IMR-90 (cell line): ENCODE measurements around the gene LAIR2. TPM values are rescaled to one million over a fixed set of nuclear protein-coding genes. Genes with fewer than 3 reads are reported as not detected.

Source experiments
- ATAC-seq: fragments of 200-7000 bp; cut with Tn5 transposase; 2 replicates; pipeline ENCODE4 v1.9.1; 2020; ENCODE audit warnings: low read depth, mild to moderate bottlenecking, moderate library complexity
- BruUV-seq: library from RNA; stranded (reverse); fragments of 400-500 nt; replicated peaks from 2 replicates; lab custom pipeline; 2021; lab: Mats Ljungman, UMichigan
- CTCF ChIA-PET: fragments of 300-600 bp; formaldehyde crosslinking; extraction: SDS; loops from one replicate; lab custom pipeline; 2021; ENCODE audit warnings: antibody characterized with exemption; lab: Yijun Ruan, JAX
- POLR2A ChIA-PET: fragments of 300-600 bp; sonication (Branson Sonifier 250); formaldehyde crosslinking; loops from one replicate; lab custom pipeline; 2022; ENCODE audit warnings: antibody characterized with exemption; ENCODE audit not compliant: unreplicated experiment; lab: Charles Lee
- DNase-seq: peaks from one replicate; pipeline ENCODE4 v3.0.0; 2013
- H2AFZ ChIP-seq: replicated peaks from 2 replicates; pipeline ENCODE3; 2013; ENCODE audit warnings: low read length, mild to moderate bottlenecking; ENCODE audit not compliant: poor library complexity
- H2AK5ac ChIP-seq: 2 replicates; pipeline ENCODE4 v1.6.1; 2013; ENCODE audit warnings: low read depth, low read length, inconsistent platforms
- H2AK9ac ChIP-seq: replicated peaks from 2 replicates; pipeline ENCODE3; 2013; ENCODE audit warnings: mild to moderate bottlenecking, low read depth, low read length, moderate library complexity; ENCODE audit not compliant: poor library complexity
- H2BK120ac ChIP-seq: 2 replicates; pipeline ENCODE4 v1.6.1; 2013; ENCODE audit warnings: low read depth, low read length, inconsistent platforms
- H2BK15ac ChIP-seq: 3 replicates; pipeline ENCODE4 v1.6.1; 2013; ENCODE audit warnings: low read depth, low read length, inconsistent platforms
- H2BK20ac ChIP-seq: 2 replicates; pipeline ENCODE4 v1.6.1; 2013; ENCODE audit warnings: low read depth, mild to moderate bottlenecking, inconsistent platforms, low read length, moderate library complexity
- H2BK5ac ChIP-seq: 2 replicates; pipeline ENCODE4 v1.6.1; 2013; ENCODE audit warnings: mild to moderate bottlenecking, low read depth, low read length, inconsistent platforms; ENCODE audit not compliant: poor library complexity, severe bottlenecking
- H3K14ac ChIP-seq: replicated peaks from 2 replicates; pipeline ENCODE4 v1.6.1; 2013; ENCODE audit warnings: low read depth, low read length, inconsistent platforms
- H3K18ac ChIP-seq: 2 replicates; pipeline ENCODE4 v1.6.1; 2013; ENCODE audit warnings: low read depth, low read length, control low read depth
- H3K23ac ChIP-seq: 2 replicates; pipeline ENCODE4 v1.6.1; 2013; ENCODE audit warnings: low read depth, low read length, inconsistent platforms
- H3K27ac ChIP-seq: 2 replicates; pipeline ENCODE4 v1.5.1; 2013; ENCODE audit warnings: mild to moderate bottlenecking, control low read depth, low read length; ENCODE audit not compliant: insufficient read depth
- H3K27me3 ChIP-seq: 2 replicates; pipeline ENCODE4 v1.6.1; 2013; ENCODE audit warnings: low read length; ENCODE audit not compliant: control insufficient read depth, insufficient read depth
- H3K36me3 ChIP-seq: 2 replicates; pipeline ENCODE4 v1.6.1; 2013; ENCODE audit warnings: low read length, mixed read lengths; ENCODE audit not compliant: control insufficient read depth, insufficient read depth
- H3K4ac ChIP-seq: 2 replicates; pipeline ENCODE4 v1.6.1; 2013; ENCODE audit warnings: low read depth, low read length, inconsistent platforms
- H3K4me1 ChIP-seq: 2 replicates; pipeline ENCODE4 v1.6.1; 2013; ENCODE audit warnings: low read length, mixed read lengths; ENCODE audit not compliant: control insufficient read depth, insufficient read depth
- H3K4me2 ChIP-seq: 2 replicates; pipeline ENCODE4 v1.6.1; 2013; ENCODE audit warnings: low read depth, mild to moderate bottlenecking, control low read depth, low read length, moderate library complexity
- H3K4me3 ChIP-seq: 2 replicates; pipeline ENCODE4 v1.5.1; 2013; ENCODE audit warnings: low read depth, mild to moderate bottlenecking, control low read depth, low read length, moderate library complexity; ENCODE audit not compliant: insufficient read depth
- H3K56ac ChIP-seq: 2 replicates; pipeline ENCODE4 v1.6.1; 2013; ENCODE audit warnings: low read length, inconsistent platforms; ENCODE audit not compliant: insufficient read depth; ENCODE audit errors: extremely low read depth
- H3K79me1 ChIP-seq, 2 experiments: 2 replicates each; pipeline ENCODE4 v1.6.1; 2013; ENCODE audit warnings: low read length in 2 of 2, inconsistent platforms in 1 of 2, low read depth in 1 of 2
- H3K9ac ChIP-seq: 2 replicates; pipeline ENCODE4 v1.6.1; 2013; ENCODE audit warnings: low read depth, low read length, control low read depth
- H3K9me1 ChIP-seq: 2 replicates; pipeline ENCODE4 v1.6.1; 2013; ENCODE audit warnings: low read length, inconsistent platforms; ENCODE audit not compliant: insufficient read depth
- H3K9me3 ChIP-seq: 2 replicates; pipeline ENCODE4 v1.6.1; 2013; ENCODE audit warnings: low read length; ENCODE audit not compliant: control insufficient read depth, insufficient read depth
- H4K20me1 ChIP-seq: 2 replicates; pipeline ENCODE4 v1.6.1; 2013; ENCODE audit warnings: low read length, inconsistent platforms; ENCODE audit not compliant: insufficient read depth
- H4K5ac ChIP-seq: 2 replicates; pipeline ENCODE4 v1.6.1; 2013; ENCODE audit warnings: mild to moderate bottlenecking, low read depth, low read length, control low read depth
- H4K8ac ChIP-seq, 2 experiments: 2 replicates each; pipeline ENCODE4 v1.6.1; 2013; ENCODE audit warnings: low read depth in 2 of 2, low read length in 2 of 2, control low read depth in 1 of 2, inconsistent platforms in 1 of 2
- H4K91ac ChIP-seq: 2 replicates; pipeline ENCODE4 v1.6.1; 2013; ENCODE audit warnings: low read depth, low read length, inconsistent platforms; ENCODE audit not compliant: insufficient read depth
- BHLHE40 ChIP-seq: fragments of 150-350 bp; IDR thresholded peaks from 2 replicates; pipeline ENCODE4 v1.6.1; 2016; ENCODE audit warnings: mild to moderate bottlenecking, low read depth, low read length
- POLR2A ChIP-seq: IDR thresholded peaks from 2 replicates; pipeline ENCODE4 v1.6.1; 2012; ENCODE audit warnings: mild to moderate bottlenecking, low read depth, low read length
- USF2 ChIP-seq: fragments of 150-350 bp; IDR thresholded peaks from 2 replicates; pipeline ENCODE4 v1.6.1; 2017; ENCODE audit warnings: mild to moderate bottlenecking, antibody characterized with exemption, low read length, low read depth
- WGBS, 2 experiments: methylation state at CpG; one replicate each; pipeline versions ENCODE4 v1.1.5 to v1.1.7; 2013; ENCODE audit warnings: missing lambda C conversion rate in 2 of 2; ENCODE audit not compliant: insufficient read length in 1 of 2; ENCODE audit errors: extremely low coverage in 2 of 2; 5-methylcytosine and 5-hydroxymethylcytosine counted together
- dilution Hi-C: fragments of 300-500 bp; cut with HindIII; formaldehyde crosslinking; loops from one replicate; pipeline ENCODE4 v1.14.3; 2018; ENCODE audit warnings: low sequenced_read_pairs; ENCODE audit not compliant: unreplicated experiment
- in situ Hi-C: fragments of 300-500 bp; cut with MboI; formaldehyde crosslinking; loops from 3 replicates; pipeline ENCODE4 v1.14.3; 2019; ENCODE audit warnings: low sequenced_read_pairs, inconsistent platforms, mixed read lengths
- intact Hi-C: fragments of 100-400 bp; cut with micrococcal nuclease; formaldehyde crosslinking; loops from 2 replicates; pipeline ENCODE4 v1.10.0; 2022
- polyA plus RNA-seq, 3 experiments: library from polyadenylated mRNA; depleted of rRNA; stranded (reverse); fragments of >200 nt; gene quantifications; 2 replicates each; pipeline ENCODE4 v1.2.3, GENCODE V29; 2012; ENCODE audit warnings: low replicate concordance in 1 of 3
- total RNA-seq: library from RNA; depleted of rRNA; stranded (reverse); fragments of >200 nt; gene quantifications from 2 replicates; pipeline ENCODE4 v1.2.3, GENCODE V29; 2012

LAIR2 gene
- total and polyA plus RNA-seq, 2 of the 4 experiments (the other 2 are of a cell fraction) = not detected

GRCh38 chr19:54541712-54542111, 39.1 kb downstream of the LAIR2 start:
- DNase-seq (no peak), ATAC-seq (no peak)
- no peak overlapping the region for H3K56ac ChIP-seq
- H4K91ac ChIP-seq = no peak overlapping the region
- ChIA-PET POLR2A (no interaction called here), CTCF (no interaction called here)
- H3K4ac ChIP-seq = no peak overlapping the region
- H3K9me3 ChIP-seq = peaks cover 28% of the 10 kb centered on the region
- in situ Hi-C loops = no loop called here
- no peaks in the 10 kb centered on the region for H3K36me3 ChIP-seq
- intact Hi-C loops = no loop called here
- H2BK15ac ChIP-seq = no peak overlapping the region
- H2AK5ac ChIP-seq = no peak overlapping the region
- no peak for TF ChIP-seq BHLHE40
- TF ChIP-seq USF2 = no peak
- TF ChIP-seq POLR2A = no peak
- H3K27me3 ChIP-seq = no peaks in the 10 kb centered on the region
- no peak overlapping the region for H2AK9ac ChIP-seq
- H3K4me3 ChIP-seq = no peak overlapping the region
- no peak overlapping the region for H4K5ac ChIP-seq
- no TSS peak for BruUV-seq
- H2BK5ac ChIP-seq = no peak overlapping the region
- no peaks in the 10 kb centered on the region for H3K9me1 ChIP-seq
- no peak overlapping the region for H2AFZ ChIP-seq
- dilution Hi-C loops = no loop called here
- H4K8ac ChIP-seq = no peak overlapping the region
- H3K27ac ChIP-seq = no peak overlapping the region
- H3K9ac ChIP-seq = no peak overlapping the region
- no peaks in the 10 kb centered on the region for H4K20me1 ChIP-seq
- no peaks in the 10 kb centered on the region for H3K4me1 ChIP-seq
- no CpG with 5 or more reads among the region's 2 CpGs for WGBS, 2 experiments
- H3K79me1 ChIP-seq = no peaks in the 10 kb centered on the region
- H3K18ac ChIP-seq = no peak overlapping the region
- no peak overlapping the region for H2BK120ac ChIP-seq
- no peak overlapping the region for H3K4me2 ChIP-seq
- H3K23ac ChIP-seq = no peak overlapping the region
- no peak overlapping the region for H2BK20ac ChIP-seq
- H3K14ac ChIP-seq = no peak overlapping the region
